HG03039 (cell line): ENCODE measurements around the gene ACADM.
A peak's percentile ranks its signal among the peaks of the same experiment; 100 is the strongest.
"Not testable (repeated sequence)": the region's sequence is repeated elsewhere in the genome, so short reads cannot be mapped to it uniquely, and the experiment has no call there.

Experiments
- ATAC-seq: cut with Tn5 transposase; IDR thresholded peaks from one replicate; pipeline ENCODE4 v1.9.1; 2021; ENCODE audit warnings: mild to moderate bottlenecking, moderate library complexity; ENCODE audit not compliant: unreplicated experiment

The ACADM gene

GRCh38 chr1:75733661-75734060 lies 9.2 kb downstream of the ACADM start:
- no peak for ATAC-seq

GRCh38 chr1:75736016-75736415 lies 11.5 kb downstream of the ACADM start:
- ATAC-seq: no peak

GRCh38 chr1:75742047-75742625 lies 17.6 kb downstream of the ACADM start:
- ATAC-seq: no peak

GRCh38 chr1:75745276-75745675 lies 20.8 kb downstream of the ACADM start:
- ATAC-seq: peak; percentile 74

- not testable (repeated sequence) for ATAC-seq
Measured at GRCh38 chr1:75757210-75757609, 32.7 kb downstream of the ACADM start.

- not testable (repeated sequence) for ATAC-seq
Measured at GRCh38 chr1:75758543-75758942, 34.0 kb downstream of the ACADM start.

GRCh38 chr1:75764057-75764655 lies 39.6 kb downstream of the ACADM start:
- ATAC-seq: no peak

GRCh38 chr1:75765697-75766355 lies 41.3 kb downstream of the ACADM start:
- no peak for ATAC-seq

GRCh38 chr1:75768016-75768415 lies 43.5 kb downstream of the ACADM start:
- ATAC-seq: no peak

- no peak for ATAC-seq
Measured at GRCh38 chr1:75770761-75771160, 46.3 kb downstream of the ACADM start.

GRCh38 chr1:75771978-75772377 lies 47.5 kb downstream of the ACADM start:
- ATAC-seq: no peak

- not testable (repeated sequence) for ATAC-seq
Measured at GRCh38 chr1:75777812-75778211, 53.3 kb downstream of the ACADM start.

- not testable (repeated sequence) for ATAC-seq
Measured at GRCh38 chr1:75778694-75779093, 54.2 kb downstream of the ACADM start.

- not testable (repeated sequence) for ATAC-seq
Measured at GRCh38 chr1:75780183-75780582, 55.7 kb downstream of the ACADM start.

- ATAC-seq: not testable (repeated sequence)
Measured at GRCh38 chr1:75783920-75784319, 59.4 kb downstream of the ACADM start.

- ATAC-seq: peak; percentile 0
Measured at GRCh38 chr1:75785320-75785982, 60.9 kb downstream of the ACADM start.

GRCh38 chr1:75785983-75786853 lies 61.7 kb downstream of the ACADM start, which contains the start of gene RABGGTB:
Gene RABGGTB, plus strand, starts transcription at chr1:75786256. Its CDS starts 16 bp downstream, at chr1:75786272.
- peak; percentile 73 for ATAC-seq

- ATAC-seq: no peak
Measured at GRCh38 chr1:75786901-75787493, 62.5 kb downstream of the ACADM start.

GRCh38 chr1:75787524-75787923 lies 63.0 kb downstream of the ACADM start:
- no peak for ATAC-seq

GRCh38 chr1:75789988-75790387 lies 65.5 kb downstream of the ACADM start:
- ATAC-seq: no peak
